Activated CD8-positive, alpha-beta memory T cell treated with anti-CD3 and anti-CD28 coated beads for 24 hours (primary cell): Measurements from ENCODE around the gene INF2.

Experiments
- DNase-seq: peaks from one replicate; pipeline ENCODE4 v3.0.0-alpha.2; 2020

Gene INF2

GRCh38 chr14:104755621-104756020 lies 66.2 kb downstream of the INF2 start:
- DNase-seq = no peak

GRCh38 chr14:104756477-104757237 lies 67.2 kb downstream of the INF2 start:
- DNase-seq = no peak

- no peak for DNase-seq
Observed at GRCh38 chr14:104757238-104757585, 67.8 kb downstream of the INF2 start.

- DNase-seq = no peak
Observed at GRCh38 chr14:104757681-104758392, 68.4 kb downstream of the INF2 start.

DNA sequence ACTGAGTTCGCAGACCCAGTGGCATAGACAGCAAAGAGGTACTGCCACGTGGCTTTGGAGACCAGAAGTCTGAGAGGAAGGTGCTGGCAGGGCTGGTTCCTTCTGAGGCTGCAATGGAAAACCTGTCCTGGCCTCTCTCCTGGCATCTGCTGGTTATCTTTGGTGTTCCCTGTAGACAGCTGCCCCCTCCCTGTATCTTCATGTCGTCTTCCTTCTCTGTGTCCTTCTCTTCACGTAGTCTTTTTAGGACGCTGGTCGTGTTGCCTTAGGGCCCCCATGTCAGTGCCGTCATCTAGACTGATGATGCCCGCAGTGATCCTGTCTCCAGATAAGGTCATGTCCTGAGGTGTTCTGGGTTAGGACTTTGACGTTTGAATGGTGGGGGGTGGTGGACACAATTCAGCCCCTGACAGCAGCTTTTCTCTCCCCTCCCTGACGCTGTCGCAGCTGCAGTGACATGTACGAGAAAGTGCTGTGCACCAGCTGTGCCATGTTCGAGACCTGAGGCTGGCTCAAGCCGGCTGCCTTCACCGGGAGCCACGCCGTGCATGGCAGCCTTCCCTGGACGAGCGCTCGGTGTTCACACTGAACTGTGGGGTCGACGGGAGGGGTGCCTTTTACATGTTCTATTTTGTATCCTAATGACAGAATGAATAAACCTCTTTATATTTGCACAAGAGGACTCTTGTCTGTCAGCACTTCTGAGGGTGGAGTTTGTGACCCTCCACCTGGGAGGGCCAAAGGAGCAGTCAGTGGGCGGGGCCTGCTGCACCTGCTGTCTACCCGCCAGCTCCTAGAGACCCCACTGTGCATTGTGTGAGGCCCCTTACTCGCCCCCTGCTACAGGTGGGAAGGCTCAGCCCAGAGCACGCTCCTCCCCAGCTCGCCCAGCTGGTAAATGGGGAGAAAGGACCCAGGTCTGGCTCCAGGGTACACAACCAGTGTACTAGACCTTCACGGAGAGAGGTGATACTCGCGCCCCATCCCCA lies 69.9 kb downstream of the INF2 start:
- DNase-seq = no peak

DNA sequence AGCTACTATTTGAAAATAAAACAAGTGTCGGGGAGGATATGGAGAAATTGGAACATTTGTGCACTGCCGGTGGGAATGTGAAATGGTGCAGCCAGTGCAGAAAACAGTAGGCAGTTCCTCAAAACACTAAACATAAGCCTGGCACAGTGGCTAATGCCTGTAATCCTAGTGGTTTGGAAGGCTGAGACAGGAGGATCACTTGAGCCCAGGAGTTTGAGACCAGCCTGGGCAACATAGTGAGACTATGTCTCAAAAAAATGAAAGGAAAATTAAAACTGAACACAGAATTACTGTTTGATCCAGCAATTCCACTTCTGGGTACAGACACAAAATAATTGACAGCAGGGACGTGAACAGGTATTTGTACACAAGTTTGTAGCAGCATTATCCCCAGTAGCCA lies 76.1 kb downstream of the INF2 start:
- no peak for DNase-seq

GRCh38 chr14:104766256-104766862 lies 76.9 kb downstream of the INF2 start:
- DNase-seq = no peak

DNA sequence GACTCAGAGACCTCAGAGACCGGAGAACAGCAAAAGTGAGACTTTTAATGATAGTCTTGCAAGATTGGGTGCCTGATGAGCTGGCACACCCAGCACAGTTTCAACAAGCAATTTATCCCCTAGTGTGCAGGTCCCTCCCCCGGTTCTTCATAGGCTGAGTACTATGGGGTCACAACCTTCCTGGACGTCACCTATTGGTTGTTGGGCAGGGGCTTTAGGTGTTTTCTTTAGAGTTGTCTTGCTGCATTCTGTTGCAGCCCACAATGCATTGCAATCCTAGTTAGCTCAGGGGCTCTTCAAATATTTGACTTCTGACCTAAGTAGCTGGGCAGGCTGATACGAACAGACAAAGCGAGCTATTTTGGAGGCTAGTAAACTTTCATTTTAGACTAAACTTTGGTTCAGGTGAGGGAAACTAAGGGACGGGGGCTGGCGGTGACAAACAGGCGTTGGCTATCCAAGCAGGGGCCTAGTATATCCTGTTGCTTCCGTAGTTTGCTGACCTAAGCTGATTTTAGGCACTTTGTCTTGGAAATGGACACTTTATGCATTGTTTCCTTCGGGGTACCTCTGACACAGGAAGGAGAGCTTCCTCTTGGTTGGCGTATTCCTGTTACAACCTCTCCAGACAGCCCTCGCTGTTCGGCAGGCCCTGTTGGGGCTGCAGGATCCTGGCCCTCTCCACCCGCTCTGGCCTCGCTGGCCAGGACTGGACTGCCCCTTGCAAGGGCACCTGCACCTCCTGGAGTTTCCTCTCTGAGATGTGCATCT lies 77.6 kb downstream of the INF2 start:
- no peak for DNase-seq

DNA sequence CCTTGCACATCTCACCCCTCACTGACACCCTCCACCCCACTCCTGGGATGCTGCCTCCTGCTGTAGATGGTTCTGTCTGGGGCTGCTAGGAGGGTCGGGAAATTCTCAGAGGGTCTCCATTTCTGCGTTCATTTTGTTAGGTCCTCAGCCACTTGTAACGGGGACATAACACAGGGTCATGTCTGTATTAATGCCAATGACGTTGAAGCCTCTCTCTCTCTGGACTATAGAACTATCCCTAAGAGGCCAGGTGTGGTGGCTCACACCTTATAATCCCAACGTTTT lies 78.2 kb downstream of the INF2 start:
- DNase-seq = no peak

- peak; percentile 99 for DNase-seq
Observed at GRCh38 chr14:104768437-104769323, 79.3 kb downstream of the INF2 start.

DNA sequence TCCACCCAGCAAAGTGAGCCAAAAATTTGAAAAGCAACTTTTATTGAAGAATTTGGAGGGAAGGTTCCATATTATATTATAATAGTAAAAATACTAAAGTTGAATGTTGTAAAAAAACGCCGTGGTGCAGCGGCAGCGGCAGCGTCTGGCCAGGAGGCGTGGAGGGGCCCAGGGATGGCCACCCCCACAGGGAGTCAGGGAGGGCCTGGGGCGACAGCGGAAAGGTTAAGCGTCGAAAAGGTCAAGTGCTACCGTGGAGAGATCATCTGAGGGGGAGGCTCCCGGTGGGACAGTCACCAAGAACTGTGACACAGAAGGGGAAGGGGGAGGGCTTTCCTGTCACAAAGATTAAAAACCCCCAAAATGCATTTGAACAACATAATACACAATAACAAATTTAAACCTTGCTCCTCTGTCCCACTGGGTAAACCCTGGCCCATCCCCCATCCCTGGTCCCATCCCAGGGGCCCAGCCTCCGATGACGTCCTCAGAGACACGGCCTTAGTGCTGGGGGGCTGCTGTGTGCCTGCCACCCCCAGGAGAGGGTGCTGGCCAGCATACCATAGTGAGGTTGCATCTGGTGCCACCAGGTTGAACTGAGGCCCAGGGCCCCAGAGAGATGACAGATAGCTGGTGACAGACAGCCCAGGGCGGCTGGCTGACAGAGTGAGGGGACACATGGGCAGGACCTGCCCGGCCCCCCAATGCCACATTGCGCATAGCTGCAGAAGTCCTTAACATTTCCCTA lies 80.1 kb downstream of the INF2 start:
- no peak for DNase-seq

- DNase-seq = no peak
Observed at GRCh38 chr14:104770072-104770579, 80.7 kb downstream of the INF2 start.

GRCh38 chr14:104770851-104771272 lies 81.4 kb downstream of the INF2 start:
- DNase-seq = no peak

DNA sequence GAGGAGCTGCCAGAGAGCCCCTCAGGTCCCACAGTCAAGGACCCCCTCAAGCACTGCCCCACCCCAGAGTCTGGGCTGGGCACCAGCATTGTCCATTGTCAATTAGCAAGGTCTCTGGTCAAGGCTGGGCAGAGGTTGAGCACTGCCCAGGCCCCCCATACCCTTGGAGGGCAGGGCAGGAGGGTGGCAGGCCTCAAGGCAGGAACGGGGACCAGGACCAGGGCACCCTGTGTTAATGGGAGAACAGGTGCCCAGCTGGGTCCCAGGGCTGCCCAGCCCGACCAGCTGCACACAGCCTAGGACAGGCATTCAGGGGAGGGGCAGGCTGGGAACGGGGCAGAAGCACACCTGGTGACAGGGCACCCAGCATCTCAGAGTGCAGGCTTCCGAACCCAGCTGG lies 82.0 kb downstream of the INF2 start:
- no peak for DNase-seq
